Body of pancreas (tissue), 4 donors: ENCODE measurements around the gene TBX4.

Experiments used
- POLR2A ChIP-seq, 3 donors: fragments of 450-650 bp; IDR thresholded peaks; one replicate each; pipeline ENCODE4 v1.6.1; 2016; ENCODE audit warnings: antibody characterized with exemption in 3 of 3, mild to moderate bottlenecking in 2 of 3
- TF ChIP-seq, protein P1 (sequence below), 7 experiments: fragments of 450-650 bp in 4 of 7; fragments of 200-600 bp in 3 of 7; sonication (generic) in 3 of 7; IDR thresholded peaks; one replicate each; pipeline ENCODE4 v1.5.1; 2016 to 2019; ENCODE audit warnings: antibody characterized with exemption in 7 of 7

DNA sequence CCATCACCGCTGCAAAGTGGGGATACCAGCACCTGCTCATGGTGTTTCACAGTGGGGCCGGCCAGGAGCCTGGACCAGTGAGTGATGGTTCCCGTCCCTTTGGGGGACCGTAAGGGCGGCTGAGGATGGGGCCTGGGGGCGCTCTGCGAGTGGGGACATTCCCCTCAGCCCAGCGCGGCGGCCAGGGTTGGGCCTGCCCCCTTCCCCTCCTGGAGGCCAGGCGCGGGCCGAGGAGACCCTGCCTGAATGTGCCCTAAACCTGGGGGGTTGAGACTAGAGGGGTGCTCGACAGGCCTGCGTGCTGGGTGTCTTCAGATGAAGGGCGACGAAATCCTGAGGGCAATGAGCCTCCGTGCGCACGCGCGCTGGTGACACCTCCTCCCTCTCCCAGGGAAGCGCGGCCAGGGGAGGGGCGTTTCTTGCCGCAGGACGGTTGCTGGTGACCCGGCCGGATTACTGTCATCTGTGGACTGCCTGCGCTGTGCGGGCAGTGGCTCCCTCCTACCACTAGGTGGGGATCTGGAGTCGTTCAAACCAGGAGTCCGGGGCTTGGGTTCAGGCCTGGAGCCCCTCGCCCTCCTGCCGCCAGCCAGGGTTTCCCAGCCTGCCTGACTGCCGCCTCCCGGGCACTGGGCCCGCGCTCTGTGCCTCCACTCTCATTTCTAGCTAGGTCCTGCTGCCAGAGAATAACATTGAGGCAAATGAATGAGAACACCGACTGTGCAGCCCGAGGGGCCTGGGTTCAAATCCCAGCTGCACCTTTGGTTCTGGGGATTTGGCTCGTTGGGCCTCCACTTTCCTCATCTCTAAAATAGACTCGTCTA, 35.5 kb upstream of the TBX4 start:
- TF ChIP-seq, protein P1, sequence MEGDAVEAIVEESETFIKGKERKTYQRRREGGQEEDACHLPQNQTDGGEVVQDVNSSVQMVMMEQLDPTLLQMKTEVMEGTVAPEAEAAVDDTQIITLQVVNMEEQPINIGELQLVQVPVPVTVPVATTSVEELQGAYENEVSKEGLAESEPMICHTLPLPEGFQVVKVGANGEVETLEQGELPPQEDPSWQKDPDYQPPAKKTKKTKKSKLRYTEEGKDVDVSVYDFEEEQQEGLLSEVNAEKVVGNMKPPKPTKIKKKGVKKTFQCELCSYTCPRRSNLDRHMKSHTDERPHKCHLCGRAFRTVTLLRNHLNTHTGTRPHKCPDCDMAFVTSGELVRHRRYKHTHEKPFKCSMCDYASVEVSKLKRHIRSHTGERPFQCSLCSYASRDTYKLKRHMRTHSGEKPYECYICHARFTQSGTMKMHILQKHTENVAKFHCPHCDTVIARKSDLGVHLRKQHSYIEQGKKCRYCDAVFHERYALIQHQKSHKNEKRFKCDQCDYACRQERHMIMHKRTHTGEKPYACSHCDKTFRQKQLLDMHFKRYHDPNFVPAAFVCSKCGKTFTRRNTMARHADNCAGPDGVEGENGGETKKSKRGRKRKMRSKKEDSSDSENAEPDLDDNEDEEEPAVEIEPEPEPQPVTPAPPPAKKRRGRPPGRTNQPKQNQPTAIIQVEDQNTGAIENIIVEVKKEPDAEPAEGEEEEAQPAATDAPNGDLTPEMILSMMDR (IDR thresholded peaks at IDR 0.05), result peak; percentile 78 to 95 (median 88)
- no peak for TF ChIP-seq POLR2A (IDR thresholded peaks at IDR 0.05)
